ENCODE results near the gene INPP5F.

The INPP5F gene

GRCh38 chr10:119871881-119872609 lies 146.2 kb downstream of the INPP5F start:
- H3K4me1 ChIP-seq (ENCODE audit: control insufficient read depth, insufficient read depth, low read length): peaks cover 9% of the 10 kb centered on the region
- peak overlapping the region; percentile 71 for H3K4me3 ChIP-seq (ENCODE audit: low read length)
- no peaks in the 10 kb centered on the region for H3K36me3 ChIP-seq (ENCODE audit: control insufficient read depth, insufficient read depth, low read length)
- H3K9ac ChIP-seq (ENCODE audit: low read length): peak overlapping the region; percentile 73
- H3K9me3 ChIP-seq (ENCODE audit: control insufficient read depth, low read length): no peaks in the 10 kb centered on the region
- H3K27me3 ChIP-seq (ENCODE audit: control insufficient read depth, insufficient read depth, low read length): no peaks in the 10 kb centered on the region

- Histone ChIP-seq H3K4me1 (ENCODE audit: control insufficient read depth, insufficient read depth, low read length) (peaks cover 9% of the 10 kb centered on the region), H3K27me3 (ENCODE audit: control insufficient read depth, insufficient read depth, low read length) (no peaks in the 10 kb centered on the region), H3K36me3 (ENCODE audit: control insufficient read depth, insufficient read depth, low read length) (no peaks in the 10 kb centered on the region)
Observed at GRCh38 chr10:119872610-119872859, 146.7 kb downstream of the INPP5F start, which contains the start of gene MCMBP. Gene MCMBP (minus strand): TSS chr10:119872843. CDS start chr10:119872584, 259 bp downstream.

GRCh38 chr10:119872860-119873681 lies 147.2 kb downstream of the INPP5F start:
- H3K27me3 ChIP-seq (ENCODE audit: control insufficient read depth, insufficient read depth, low read length): no peaks in the 10 kb centered on the region
- H3K9me3 ChIP-seq (ENCODE audit: control insufficient read depth, low read length): no peaks in the 10 kb centered on the region
- peak overlapping the region; percentile 60 for H3K4me3 ChIP-seq (ENCODE audit: low read length)
- H3K36me3 ChIP-seq (ENCODE audit: control insufficient read depth, insufficient read depth, low read length): no peaks in the 10 kb centered on the region
- peak overlapping the region; percentile 73 for H3K9ac ChIP-seq (ENCODE audit: low read length)
- H3K4me1 ChIP-seq (ENCODE audit: control insufficient read depth, insufficient read depth, low read length): peaks cover 9% of the 10 kb centered on the region

More at GRCh38 chr10:119872610-119872859, 146.7 kb downstream of the INPP5F start, which contains the start of gene MCMBP:
- H3K9ac ChIP-seq (ENCODE audit: low read length): peak within 1 kb of the TSS; percentile 73
- H3K4me3 ChIP-seq (ENCODE audit: low read length): peak within 1 kb of the TSS; percentile 71
- H3K9me3 ChIP-seq (ENCODE audit: control insufficient read depth, low read length): no peaks in the 10 kb centered on the region

- Histone ChIP-seq H3K27me3 (ENCODE audit: control insufficient read depth, insufficient read depth, low read length) (no peaks in the 10 kb centered on the region), H3K9me3 (ENCODE audit: control insufficient read depth, low read length) (no peaks in the 10 kb centered on the region), H3K4me3 (ENCODE audit: low read length) (no peak overlapping the region), H3K9ac (ENCODE audit: low read length) (no peak overlapping the region), H3K36me3 (ENCODE audit: control insufficient read depth, insufficient read depth, low read length) (no peaks in the 10 kb centered on the region), H3K4me1 (ENCODE audit: control insufficient read depth, insufficient read depth, low read length) (peaks cover 4% of the 10 kb centered on the region)
Observed at GRCh38 chr10:119878524-119878923, 152.7 kb downstream of the INPP5F start.
